Hepatocyte (in vitro differentiated cells): ENCODE results near the gene ZBTB20.

Experiments
- EZH2 ChIP-seq: fragments of 200-600 bp; sonication (generic); IDR thresholded peaks from 2 replicates; pipeline ENCODE4 v1.6.1; 2016; ENCODE audit warnings: antibody characterized with exemption, mild to moderate bottlenecking, borderline replicate concordance
- TF ChIP-seq, protein P1 (sequence below): fragments of 200-600 bp; sonication (generic); IDR thresholded peaks from 2 replicates; pipeline ENCODE4 v1.5.1; 2016; ENCODE audit warnings: antibody characterized with exemption, mild to moderate bottlenecking; ENCODE audit not compliant: poor library complexity

DNA sequence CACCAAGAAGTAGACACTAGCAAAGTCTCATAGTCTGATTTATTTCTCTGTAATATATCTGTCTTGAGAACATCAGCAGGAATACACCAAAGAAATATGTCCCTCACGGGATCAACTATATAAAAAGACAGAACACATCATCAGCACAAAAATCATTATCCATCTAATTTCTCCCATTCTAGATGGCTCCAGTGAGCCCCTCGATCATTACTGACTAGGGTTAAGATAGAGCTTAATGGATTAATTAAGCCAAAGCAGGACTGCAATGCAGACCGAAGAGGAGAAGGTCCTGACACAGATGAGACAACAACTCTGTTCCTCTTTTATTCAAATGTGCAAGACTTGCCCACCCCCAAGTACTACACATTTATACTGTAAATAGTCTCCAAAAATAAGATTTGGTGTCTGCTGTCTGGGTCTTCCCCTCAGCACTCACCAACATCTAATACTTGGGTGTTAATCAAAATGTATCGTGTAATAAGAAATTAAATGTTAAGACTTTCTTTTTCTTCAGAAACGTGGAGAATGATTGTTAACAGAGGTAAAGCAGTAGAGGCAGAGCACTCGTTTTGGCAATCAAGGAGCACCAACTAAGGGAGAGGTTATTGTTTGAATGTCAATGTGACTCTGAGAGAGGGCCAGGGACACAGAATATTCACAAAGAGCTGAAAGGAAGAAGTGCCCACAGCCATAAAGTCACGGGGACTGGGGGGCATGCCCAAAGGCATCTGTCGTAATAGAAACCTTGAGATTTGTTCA lies 719.6 kb downstream of the ZBTB20 start:
- TF ChIP-seq, protein P1, sequence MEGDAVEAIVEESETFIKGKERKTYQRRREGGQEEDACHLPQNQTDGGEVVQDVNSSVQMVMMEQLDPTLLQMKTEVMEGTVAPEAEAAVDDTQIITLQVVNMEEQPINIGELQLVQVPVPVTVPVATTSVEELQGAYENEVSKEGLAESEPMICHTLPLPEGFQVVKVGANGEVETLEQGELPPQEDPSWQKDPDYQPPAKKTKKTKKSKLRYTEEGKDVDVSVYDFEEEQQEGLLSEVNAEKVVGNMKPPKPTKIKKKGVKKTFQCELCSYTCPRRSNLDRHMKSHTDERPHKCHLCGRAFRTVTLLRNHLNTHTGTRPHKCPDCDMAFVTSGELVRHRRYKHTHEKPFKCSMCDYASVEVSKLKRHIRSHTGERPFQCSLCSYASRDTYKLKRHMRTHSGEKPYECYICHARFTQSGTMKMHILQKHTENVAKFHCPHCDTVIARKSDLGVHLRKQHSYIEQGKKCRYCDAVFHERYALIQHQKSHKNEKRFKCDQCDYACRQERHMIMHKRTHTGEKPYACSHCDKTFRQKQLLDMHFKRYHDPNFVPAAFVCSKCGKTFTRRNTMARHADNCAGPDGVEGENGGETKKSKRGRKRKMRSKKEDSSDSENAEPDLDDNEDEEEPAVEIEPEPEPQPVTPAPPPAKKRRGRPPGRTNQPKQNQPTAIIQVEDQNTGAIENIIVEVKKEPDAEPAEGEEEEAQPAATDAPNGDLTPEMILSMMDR: no peak
- no peak for TF ChIP-seq EZH2
